Skin epidermis (tissue), 12 donors: ENCODE data around the gene BST2.
"Not testable (repeated sequence)": the region's sequence is repeated elsewhere in the genome, so short reads cannot be mapped to it uniquely, and the experiment has no call there.

Experiments
- H3K27ac ChIP-seq, 21 experiments: fragments of 200-600 bp; sonication (generic) in 11 of 21; one replicate each; pipeline ENCODE4 v1.5.0; 2020; ENCODE audit warnings: mild to moderate bottlenecking in 3 of 21, inconsistent platforms in 2 of 21, moderate library complexity in 2 of 21
- H3K4me3 ChIP-seq, 7 experiments: fragments of 200-600 bp; sonication (generic) in 2 of 7; one replicate each; pipeline ENCODE4 v1.5.0; 2020; ENCODE audit warnings: inconsistent platforms in 2 of 7, mild to moderate bottlenecking in 2 of 7, moderate library complexity in 1 of 7

The BST2 gene

DNA sequence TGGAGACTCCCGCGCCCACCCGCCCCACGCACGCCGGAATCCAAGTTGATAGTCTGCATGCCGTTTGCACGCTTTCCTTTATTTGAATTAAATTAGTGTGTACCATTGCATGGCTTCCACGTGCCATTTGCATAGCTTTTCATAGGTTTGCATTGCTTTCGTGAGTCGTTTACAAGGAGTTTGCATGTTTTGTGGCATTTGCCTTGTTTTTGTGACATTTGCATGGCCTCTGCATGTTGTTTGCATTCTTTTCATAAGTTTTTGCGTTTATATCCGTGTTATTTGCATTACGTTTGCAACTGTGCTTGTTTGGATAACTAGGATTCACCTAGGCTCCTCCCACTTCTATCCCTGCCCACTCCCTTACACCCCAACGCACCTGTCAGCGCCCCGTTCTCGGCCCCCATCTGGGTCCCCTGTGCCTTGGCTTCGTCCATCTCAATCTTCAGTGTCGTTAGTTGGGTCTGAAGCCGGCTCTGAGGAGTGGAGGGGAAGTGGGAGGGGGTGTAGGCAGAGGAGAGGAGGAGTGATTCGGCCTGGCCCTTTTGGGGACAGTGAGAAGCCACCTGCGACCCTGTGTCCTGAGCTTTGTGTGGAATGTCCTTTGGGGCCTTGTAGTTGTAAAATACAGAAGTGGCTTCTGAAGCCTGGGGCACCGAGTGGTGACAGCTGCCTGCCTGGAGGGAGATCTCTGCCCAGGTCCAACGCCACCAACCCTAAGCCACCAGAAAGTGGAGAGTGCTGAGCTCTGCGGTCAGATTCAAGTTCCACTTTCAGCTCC is 13.9 kb downstream of the BST2 start:
- Histone ChIP-seq H3K4me3 (peak overlapping the region; percentile 9 to 52 (median 35)), H3K27ac (peak overlapping the region in 6 of 21 experiments; percentile 3 to 42 (median 18))

GRCh38 chr19:17390665-17391370 is 14.6 kb downstream of the BST2 start:
- peak overlapping the region in 11 of 21 experiments; percentile 9 to 69 (median 25) for H3K27ac ChIP-seq

DNA sequence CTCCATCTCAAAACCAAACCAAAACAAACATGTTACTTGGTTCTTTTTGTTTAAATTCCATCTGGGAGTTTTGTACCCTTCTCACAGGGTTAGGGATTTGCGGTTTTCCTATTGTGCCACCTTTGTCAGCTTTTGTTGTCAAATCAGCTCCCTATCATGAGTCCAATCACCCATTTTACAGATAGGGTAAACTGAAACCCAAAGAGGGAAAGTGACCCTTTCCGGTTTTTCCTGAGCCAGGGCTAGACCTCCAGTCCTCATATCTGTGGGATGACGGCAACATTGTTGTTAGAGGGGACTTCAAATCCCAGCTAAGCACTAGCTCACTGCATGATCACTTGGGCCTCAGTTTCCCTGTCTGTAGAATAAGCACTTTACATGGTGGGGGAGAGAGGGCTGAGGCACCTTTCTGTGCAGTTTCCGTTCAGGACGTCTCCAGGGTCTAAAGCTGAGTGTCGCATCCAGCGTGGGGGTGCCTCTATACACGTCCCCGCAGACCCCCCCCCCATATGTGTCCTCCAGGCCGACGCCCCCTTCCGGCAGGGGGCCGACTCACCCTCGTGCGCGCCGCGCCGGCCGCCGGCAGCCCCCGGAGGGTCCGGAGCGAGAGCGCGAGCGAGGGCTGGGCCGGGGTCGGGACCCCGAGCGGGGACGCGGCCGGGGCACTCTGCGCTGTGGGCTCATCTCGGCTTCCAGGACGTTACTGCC is 15.3 kb downstream of the BST2 start:
- Histone ChIP-seq H3K4me3 (peak overlapping the region; percentile 20 to 52 (median 35)), H3K27ac (peak overlapping the region in 7 of 21 experiments; percentile 17 to 69 (median 42))

More at GRCh38 chr19:17390665-17391370, 14.6 kb downstream of the BST2 start:
- H3K4me3 ChIP-seq: peak overlapping the region; percentile 20 to 52 (median 35)

DNA sequence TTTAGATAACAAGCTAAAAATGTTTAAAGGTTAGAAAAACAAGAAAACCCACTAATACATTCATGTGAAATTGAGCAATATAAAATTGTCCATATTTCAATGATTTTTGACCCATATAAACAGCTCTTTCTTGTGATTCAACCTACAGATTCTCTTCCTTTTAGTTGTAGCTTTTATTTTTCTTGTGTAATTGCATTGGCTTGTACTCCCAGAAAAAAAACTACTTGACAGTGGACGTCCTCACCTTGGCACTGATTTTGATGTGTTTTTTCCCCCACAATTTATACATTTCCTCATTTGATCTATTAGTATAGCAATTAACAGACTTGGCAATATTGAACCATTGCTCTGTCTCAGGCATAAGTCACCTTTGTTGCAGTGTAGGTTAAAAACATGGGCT is 16.1 kb downstream of the BST2 start:
- Histone ChIP-seq H3K27ac (no peak overlapping the region), H3K4me3 (no peak overlapping the region)

- H3K27ac ChIP-seq: no peak overlapping the region
- no peak overlapping the region for H3K4me3 ChIP-seq
Measured at GRCh38 chr19:17385878-17386611, 19.4 kb downstream of the BST2 start.

DNA sequence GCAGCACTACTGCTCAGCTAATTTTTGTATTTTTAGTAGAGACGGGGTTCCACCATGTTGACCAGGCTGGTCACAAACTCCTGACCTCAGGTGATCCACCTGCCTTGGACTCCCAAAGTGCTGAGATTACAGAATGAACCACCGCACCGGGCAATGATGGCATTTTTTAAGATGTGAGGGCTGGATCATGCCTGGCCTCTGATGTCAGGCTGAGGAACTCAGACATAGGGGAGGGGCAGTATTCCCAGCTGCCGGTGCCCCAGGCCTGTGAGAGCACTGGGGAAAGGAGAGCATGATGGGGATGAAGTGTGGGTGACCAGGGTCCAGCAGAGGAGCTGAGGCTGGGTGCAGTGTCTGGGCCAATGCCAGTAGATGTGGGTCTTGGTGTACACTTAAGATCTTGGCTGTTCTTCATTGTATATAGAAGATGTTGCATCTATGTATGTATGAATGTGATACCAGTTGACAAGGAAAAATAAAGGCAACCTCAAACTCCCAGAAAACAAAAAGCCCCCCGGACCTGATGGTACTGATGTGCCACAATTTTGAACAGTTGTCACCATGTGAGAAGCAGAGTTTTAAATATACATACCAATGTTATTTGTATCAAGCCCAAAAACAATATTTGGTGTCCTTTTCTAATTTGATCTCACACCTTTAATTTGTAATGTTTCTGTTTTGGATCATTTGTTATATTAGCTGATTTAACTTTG is 24.8 kb downstream of the BST2 start:
- Histone ChIP-seq H3K4me3 (no peak overlapping the region), H3K27ac (no peak overlapping the region)

DNA sequence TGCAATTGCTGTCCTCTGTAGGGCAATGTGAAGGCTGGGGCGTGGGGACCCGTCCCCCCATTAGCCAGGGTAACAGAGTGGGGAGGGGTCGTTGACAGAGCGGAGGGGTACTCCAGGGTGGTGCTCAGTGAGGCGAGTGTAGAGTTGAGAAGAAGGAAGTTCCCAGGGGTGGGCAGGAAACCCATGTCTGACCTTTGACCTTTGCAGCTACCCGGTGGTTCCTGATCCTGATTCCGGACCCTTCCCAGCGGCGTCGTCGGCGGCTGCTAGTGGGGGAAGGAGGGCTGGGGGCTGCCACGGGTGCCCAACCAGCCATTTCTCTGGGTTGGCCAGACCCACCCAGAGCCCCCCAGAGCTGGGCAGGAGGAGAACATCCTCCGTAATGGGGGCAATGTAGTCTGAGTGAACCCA is 26.2 kb downstream of the BST2 start:
- Histone ChIP-seq H3K4me3 (no peak overlapping the region), H3K27ac (peak overlapping the region in 1 of 21 experiments; percentile 44)

DNA sequence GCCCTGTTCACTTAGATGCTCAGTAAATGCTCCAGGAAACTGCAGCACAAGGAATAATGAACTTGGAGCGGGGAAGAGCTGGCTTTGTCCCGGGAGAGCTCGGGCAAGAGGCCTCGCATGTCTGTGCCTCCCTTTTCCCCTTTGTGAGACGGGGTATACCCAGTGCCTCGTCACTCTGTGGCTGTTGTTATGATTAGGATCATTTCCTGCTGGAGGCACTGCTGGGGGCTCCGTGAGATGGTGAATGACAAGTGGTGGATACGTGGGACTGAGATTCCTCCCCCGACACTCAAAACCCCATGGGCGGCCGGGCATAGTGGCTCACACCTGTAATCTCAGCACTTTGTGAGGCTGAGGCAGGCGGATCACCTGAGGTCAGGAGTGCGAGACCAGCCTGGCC is 27.2 kb downstream of the BST2 start:
- Histone ChIP-seq H3K27ac (no peak overlapping the region), H3K4me3 (no peak overlapping the region)

GRCh38 chr19:17376935-17377600 is 28.4 kb downstream of the BST2 start, which contains the start of gene PLVAP:
Gene PLVAP (minus strand): TSS chr19:17377342. CDS start chr19:17377288, 54 bp downstream.
- peak within 1 kb of the TSS in 6 of 7 experiments; percentile 1 to 24 (median 8) for H3K4me3 ChIP-seq
- H3K27ac ChIP-seq: peak within 1 kb of the TSS in 2 of 21 experiments; percentile 19 to 59

DNA sequence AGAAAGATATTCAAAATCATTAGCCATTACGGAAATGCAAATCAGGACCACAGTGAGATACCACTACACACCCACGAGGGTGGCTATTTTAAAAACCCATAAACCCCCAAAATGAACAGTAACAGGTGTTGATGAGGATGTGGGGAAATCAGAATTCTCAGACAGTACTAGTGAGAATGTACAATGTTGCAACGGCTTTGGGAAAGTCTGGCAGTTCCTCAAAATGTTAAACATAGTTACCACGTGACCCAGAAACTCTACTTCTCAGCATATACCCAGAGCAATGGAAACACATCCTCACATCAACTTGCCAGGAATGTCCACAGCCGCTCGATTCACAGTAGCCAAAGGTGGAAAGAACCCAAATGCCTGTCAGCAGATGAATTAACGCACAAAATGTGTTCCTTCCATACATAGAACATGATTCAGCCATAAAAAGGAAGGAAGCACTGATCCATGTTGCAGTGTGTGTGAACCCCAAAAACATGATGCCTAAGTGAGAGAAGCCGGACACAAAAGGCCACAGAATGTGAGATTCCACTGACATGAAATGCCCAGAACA is 35.3 kb downstream of the BST2 start:
- Histone ChIP-seq H3K27ac (peak overlapping the region in 1 of 21 experiments; percentile 37), H3K4me3 (no peak overlapping the region)

GRCh38 chr19:17365361-17365760 is 40.1 kb downstream of the BST2 start:
- no peak overlapping the region for H3K4me3 ChIP-seq
- H3K27ac ChIP-seq: no peak overlapping the region

DNA sequence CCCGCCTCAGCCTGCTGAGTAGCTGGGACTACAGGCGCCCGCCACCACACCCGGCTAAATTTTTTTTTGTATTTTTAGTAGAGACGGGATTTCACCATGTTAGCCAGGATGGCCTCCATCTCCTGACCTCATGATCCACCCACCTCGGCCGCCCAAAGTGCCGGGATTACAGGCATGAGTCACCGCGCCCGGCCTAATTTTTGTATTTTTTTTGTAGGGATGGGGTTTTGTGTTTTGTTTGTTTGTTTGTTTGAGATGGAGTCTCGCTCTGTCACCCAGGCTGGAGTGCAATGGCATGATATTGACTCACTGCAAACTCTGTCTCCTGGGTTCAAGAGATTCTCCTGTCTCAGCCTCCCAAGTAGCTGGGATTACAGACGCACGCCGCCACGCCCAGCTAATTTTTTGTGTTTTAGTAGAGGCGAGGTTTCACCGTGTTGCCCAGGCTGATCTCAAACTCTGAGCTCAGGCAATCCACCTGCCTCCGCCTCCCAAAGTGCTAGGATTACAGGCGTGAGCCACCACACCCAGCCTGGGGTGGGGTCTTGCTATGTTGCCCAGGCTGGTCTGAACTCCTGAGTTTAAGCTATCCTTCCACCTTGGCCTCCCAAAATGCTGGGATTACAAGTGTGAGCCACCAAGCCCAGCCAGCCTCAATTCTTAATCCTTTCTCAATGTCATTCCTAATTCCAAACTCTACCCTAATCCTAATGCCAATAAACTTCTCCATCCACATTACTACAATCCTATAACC is 41.4 kb downstream of the BST2 start:
- H3K27ac ChIP-seq, H3K4me3 ChIP-seq: not testable (repeated sequence)

DNA sequence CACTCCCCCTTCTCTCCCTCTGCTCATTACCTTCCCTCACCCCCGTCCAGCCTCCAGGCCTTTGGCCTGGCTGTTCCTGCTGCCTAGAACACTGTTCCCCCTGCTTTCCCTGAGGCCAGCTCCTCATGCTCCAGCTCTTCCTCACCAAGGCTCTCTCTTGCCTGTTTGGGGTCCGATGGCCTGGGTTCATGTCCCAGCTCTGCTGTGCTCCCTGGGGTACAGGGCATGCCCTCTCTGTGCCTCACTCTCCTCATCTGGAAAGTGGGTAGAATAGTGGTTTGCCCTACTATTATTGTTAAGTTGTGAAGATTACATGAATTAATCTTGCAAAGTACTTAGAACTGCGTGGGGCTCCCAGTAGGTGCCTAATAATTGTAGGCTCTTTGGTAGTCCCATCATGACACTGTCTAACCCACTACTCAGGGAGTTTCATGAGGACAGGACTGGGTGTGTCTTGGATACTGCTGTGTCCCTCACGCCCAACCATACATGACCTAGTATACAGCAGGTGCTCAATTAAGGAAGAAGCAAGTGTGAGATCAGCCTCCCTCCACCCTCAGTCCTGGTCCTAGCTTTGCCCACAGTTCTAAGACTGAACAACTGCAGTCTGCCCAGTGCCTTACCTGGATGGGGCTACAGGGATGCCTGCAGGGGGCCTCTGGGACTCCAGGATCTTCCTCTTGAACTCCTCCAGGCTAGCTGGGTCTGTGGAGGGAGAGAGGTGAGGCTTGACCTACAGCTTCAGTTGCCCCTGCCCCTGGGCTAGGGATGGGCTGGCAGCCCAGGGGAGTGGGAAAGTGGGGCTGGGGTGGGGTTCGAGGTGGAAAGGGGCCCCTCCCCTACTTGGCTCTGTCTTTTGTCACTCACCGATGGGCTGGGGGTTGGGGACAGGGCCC is 45.3 kb downstream of the BST2 start:
- no peak overlapping the region for H3K4me3 ChIP-seq

GRCh38 chr19:17358395-17358794 is 47.0 kb downstream of the BST2 start:
- H3K27ac ChIP-seq: peak overlapping the region in 3 of 21 experiments; percentile 2 to 26 (median 14)
- H3K4me3 ChIP-seq: no peak overlapping the region

More for the DNA sequence above, 45.3 kb downstream of the BST2 start:
- no peak overlapping the region for H3K27ac ChIP-seq

DNA sequence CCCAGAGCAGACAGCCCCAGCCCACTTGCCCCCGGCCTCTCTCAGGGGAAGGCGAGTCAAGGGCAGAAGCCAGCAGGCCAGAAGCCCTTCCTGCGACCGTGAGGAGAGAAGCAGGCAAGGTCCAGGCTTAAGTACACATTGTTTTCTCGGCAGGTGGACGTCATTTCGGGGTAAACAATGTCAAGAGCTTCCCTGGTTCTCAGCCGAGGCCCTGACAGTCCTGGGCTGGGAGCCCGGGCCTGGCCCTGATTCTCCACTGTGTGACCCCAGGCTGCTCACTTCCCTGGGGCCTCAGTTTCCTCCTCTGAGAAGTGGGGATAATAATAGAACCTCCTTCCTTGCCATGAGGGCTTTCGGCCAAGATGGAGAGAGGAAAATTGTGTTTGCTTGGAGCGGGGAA is 47.7 kb downstream of the BST2 start:
- Histone ChIP-seq H3K4me3 (no peak overlapping the region), H3K27ac (peak overlapping the region in 5 of 21 experiments; percentile 2 to 33 (median 23))

DNA sequence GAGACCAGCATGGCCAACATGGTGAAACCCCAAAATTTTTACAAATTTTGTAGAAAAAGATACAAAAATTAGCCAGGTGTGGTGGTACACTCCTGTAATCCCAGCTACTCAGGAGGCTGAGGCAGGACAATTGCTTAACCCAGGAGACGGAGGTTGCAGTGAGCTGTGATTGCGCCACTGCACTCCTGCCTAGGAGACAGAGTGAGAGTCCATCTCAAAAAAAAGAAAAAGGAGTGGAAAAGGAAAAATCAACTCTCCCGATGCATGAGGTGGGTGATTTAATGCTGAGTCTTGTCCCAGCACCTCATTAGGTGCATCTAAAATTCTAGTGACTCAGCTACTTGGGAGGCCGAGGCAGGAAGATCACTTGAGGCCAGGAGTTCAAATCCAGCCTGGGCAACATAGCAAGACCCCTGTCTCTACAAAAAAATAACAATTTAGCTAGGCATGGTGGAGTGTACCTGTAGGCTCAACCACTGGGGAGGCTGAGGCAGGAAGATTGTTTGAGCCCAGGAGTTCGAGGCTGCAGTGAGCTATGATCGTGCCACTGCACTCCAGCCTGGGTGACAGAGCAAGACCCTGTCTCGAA is 48.3 kb downstream of the BST2 start:
- peak overlapping the region in 1 of 21 experiments; percentile 33 for H3K27ac ChIP-seq
- no peak overlapping the region for H3K4me3 ChIP-seq
